HEK293T (cell line): Measurements from ENCODE around the gene SH2D5.
"Not testable (repeated sequence)": the region's sequence is repeated elsewhere in the genome, so short reads cannot be mapped to it uniquely, and the experiment has no call there.

ENCODE experiments used
- CTCF ChIA-PET: fragments of 350-600 bp; formaldehyde crosslinking; extraction: SDS; loops from one replicate; lab custom pipeline; 2021; ENCODE audit warnings: antibody characterized with exemption, inconsistent platforms; lab: Yijun Ruan, JAX
- POLR2A ChIA-PET: fragments of 350-600 bp; formaldehyde crosslinking; extraction: SDS; loops from one replicate; lab custom pipeline; 2020; ENCODE audit warnings: antibody characterized with exemption, inconsistent platforms; lab: Yijun Ruan, JAX
- DNase-seq: peaks from one replicate; pipeline ENCODE4 v3.0.0; 2012; ENCODE audit warnings: mixed read lengths; ENCODE audit errors: extremely low spot score
- ARNT ChIP-seq: fragments of 450-650 bp; IDR thresholded peaks from 2 replicates; pipeline ENCODE4 v1.6.1; 2017; ENCODE audit warnings: mild to moderate bottlenecking
- BHLHE40 ChIP-seq: fragments of 450-650 bp; IDR thresholded peaks from 2 replicates; pipeline ENCODE4 v1.6.1; 2016; ENCODE audit warnings: mild to moderate bottlenecking, moderate library complexity, borderline replicate concordance
- CTBP1 ChIP-seq: fragments of 450-650 bp; IDR thresholded peaks from 2 replicates; pipeline ENCODE4 v1.6.1; 2016; ENCODE audit warnings: borderline replicate concordance
- ELF4 ChIP-seq: fragments of 450-650 bp; IDR thresholded peaks from 2 replicates; pipeline ENCODE4 v1.6.1; 2017; ENCODE audit warnings: antibody characterized with exemption
- FOXA1 ChIP-seq: fragments of 450-650 bp; IDR thresholded peaks from 2 replicates; pipeline ENCODE4 v1.6.1; 2016; ENCODE audit warnings: mild to moderate bottlenecking
- FOXK2 ChIP-seq: fragments of 450-650 bp; IDR thresholded peaks from 2 replicates; pipeline ENCODE4 v1.6.1; 2016; ENCODE audit warnings: mild to moderate bottlenecking
- FOXM1 ChIP-seq: fragments of 450-650 bp; IDR thresholded peaks from 2 replicates; pipeline ENCODE4 v1.6.1; 2017; ENCODE audit warnings: mild to moderate bottlenecking, borderline replicate concordance
- HDGF ChIP-seq: fragments of 450-650 bp; IDR thresholded peaks from 2 replicates; pipeline ENCODE4 v1.6.1; 2017; ENCODE audit warnings: antibody characterized with exemption, borderline replicate concordance
- L3MBTL2 ChIP-seq: fragments of 450-650 bp; conservative IDR thresholded peaks from 2 replicates; pipeline ENCODE4 v1.6.1; 2016; ENCODE audit warnings: mild to moderate bottlenecking
- LEF1 ChIP-seq: fragments of 450-650 bp; IDR thresholded peaks from 2 replicates; pipeline ENCODE4 v1.6.1; 2017; ENCODE audit warnings: mild to moderate bottlenecking, borderline replicate concordance
- NFRKB ChIP-seq: fragments of 450-650 bp; IDR thresholded peaks from 2 replicates; pipeline ENCODE4 v1.6.1; 2016; ENCODE audit warnings: mild to moderate bottlenecking, moderate library complexity
- SP1 ChIP-seq: fragments of 450-650 bp; IDR thresholded peaks from 2 replicates; pipeline ENCODE4 v1.6.1; 2017
- SUZ12 ChIP-seq: fragments of 450-650 bp; IDR thresholded peaks from 2 replicates; pipeline ENCODE4 v1.6.1; 2016; ENCODE audit warnings: mild to moderate bottlenecking
- TARDBP ChIP-seq: fragments of 450-650 bp; IDR thresholded peaks from 2 replicates; pipeline ENCODE4 v1.6.1; 2016
- ZNF384 ChIP-seq: fragments of 450-650 bp; IDR thresholded peaks from 2 replicates; pipeline ENCODE4 v1.6.1; 2016
- TF ChIP-seq, protein P1 (sequence below): fragments of 450-650 bp; IDR thresholded peaks from 2 replicates; pipeline ENCODE4 v1.6.1; 2016

SH2D5 gene

DNA sequence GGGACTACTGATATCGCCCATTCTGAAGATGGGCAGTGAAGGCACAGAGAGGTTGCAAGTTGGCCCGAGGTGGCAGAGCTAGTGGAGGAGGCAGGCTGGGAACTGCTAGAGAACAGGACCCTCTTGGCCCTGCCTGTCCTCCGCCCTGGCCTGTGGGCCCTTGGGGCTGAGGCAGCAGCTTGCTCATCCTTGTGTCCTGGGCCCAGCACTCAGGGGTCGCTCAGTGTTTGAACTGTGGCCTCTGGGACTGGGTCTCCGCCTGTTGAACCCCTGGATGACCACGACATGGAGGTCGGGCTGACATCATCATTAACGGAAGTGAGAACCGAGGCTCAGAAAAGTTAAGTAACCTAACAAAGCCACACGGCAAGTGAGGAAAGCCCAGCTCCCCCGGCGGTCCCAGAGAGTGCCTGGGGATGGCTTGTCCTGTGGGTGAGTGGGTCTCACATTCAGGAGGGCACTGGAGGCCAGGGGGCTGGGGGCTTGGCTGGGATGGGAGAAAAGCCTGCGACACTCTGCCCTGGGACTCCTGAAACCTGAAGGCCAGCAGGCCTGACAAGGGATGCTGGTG lies 48.4 kb downstream of the SH2D5 start:
- ChIA-PET POLR2A (interaction anchor here (1.2 kb wide), 1 partner anchor 23 kb away, joined by 5 read pairs; the partner anchor contains the start of gene DDOST), CTCF (interaction anchor here (1.9 kb wide), 1 partner anchor 13 kb away, joined by 8 read pairs; no protein-coding TSS in a partner anchor)
- no peak for TF ChIP-seq TARDBP
- TF ChIP-seq ZNF384: no peak
- no peak for TF ChIP-seq HDGF
- TF ChIP-seq L3MBTL2: no peak
- TF ChIP-seq SP1: no peak
- TF ChIP-seq FOXA1: no peak
- no peak for TF ChIP-seq ELF4
- TF ChIP-seq ARNT: no peak
- no peak for TF ChIP-seq BHLHE40
- TF ChIP-seq, protein P1, sequence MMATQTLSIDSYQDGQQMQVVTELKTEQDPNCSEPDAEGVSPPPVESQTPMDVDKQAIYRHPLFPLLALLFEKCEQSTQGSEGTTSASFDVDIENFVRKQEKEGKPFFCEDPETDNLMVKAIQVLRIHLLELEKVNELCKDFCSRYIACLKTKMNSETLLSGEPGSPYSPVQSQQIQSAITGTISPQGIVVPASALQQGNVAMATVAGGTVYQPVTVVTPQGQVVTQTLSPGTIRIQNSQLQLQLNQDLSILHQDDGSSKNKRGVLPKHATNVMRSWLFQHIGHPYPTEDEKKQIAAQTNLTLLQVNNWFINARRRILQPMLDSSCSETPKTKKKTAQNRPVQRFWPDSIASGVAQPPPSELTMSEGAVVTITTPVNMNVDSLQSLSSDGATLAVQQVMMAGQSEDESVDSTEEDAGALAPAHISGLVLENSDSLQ: no peak
- no peak for TF ChIP-seq SUZ12
- DNase-seq: no peak

DNA sequence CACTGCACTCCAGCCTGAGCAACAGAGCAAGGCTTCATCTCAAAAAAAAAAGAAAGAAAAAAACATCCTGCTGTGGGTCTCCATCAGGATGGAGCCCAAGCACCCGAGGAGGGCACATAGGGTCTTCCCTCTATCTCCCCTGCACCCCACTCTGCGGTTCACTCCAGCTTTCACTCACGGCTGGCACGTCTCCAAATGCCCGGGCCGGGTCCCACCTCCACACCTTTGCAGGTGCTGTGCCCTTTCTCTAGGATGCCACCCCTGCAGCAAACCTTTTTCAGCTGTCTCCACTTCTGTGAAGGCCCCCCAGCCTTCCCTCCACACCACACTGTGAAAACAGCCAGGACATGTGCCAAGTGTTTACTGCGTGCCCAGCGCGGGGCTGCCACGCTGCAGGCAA lies 48.9 kb downstream of the SH2D5 start:
- TF ChIP-seq SUZ12: no peak
- TF ChIP-seq TARDBP: no peak
- no peak for TF ChIP-seq SP1
- TF ChIP-seq ELF4: no peak
- no peak for TF ChIP-seq FOXK2
- TF ChIP-seq ARNT: no peak
- no peak for TF ChIP-seq FOXM1
- ChIA-PET CTCF (interaction anchor here (1.9 kb wide), 1 partner anchor 13 kb away, joined by 8 read pairs; no protein-coding TSS in a partner anchor), POLR2A (interaction anchor here (1.2 kb wide), 2 partner anchors 22 kb away, joined by 5 read pairs; partner anchors contain the start of gene DDOST)
- DNase-seq: no peak

- no peak for TF ChIP-seq ARNT
- no peak for TF ChIP-seq CTBP1
- no peak for TF ChIP-seq SUZ12
- TF ChIP-seq FOXA1: no peak
- TF ChIP-seq BHLHE40: no peak
- TF ChIP-seq L3MBTL2: no peak
- DNase-seq: no peak
- ChIA-PET CTCF (no interaction called here), POLR2A (interaction anchor here (1.2 kb wide), 1 partner anchor 21 kb away, joined by 5 read pairs; the partner anchor contains the start of gene DDOST)
Measured at GRCh38 chr1:20682571-20683236, 49.8 kb downstream of the SH2D5 start.

GRCh38 chr1:20681999-20682398 lies 50.5 kb downstream of the SH2D5 start:
- DNase-seq: no peak
- TF ChIP-seq FOXA1 (no peak), HDGF (no peak), BHLHE40 (no peak), SP1 (no peak), SUZ12 (no peak), FOXK2 (no peak), ARNT (no peak), FOXM1 (no peak), TARDBP (no peak), NFRKB (no peak), LEF1 (no peak), ZNF384 (no peak), CTBP1 (no peak), ELF4 (no peak), L3MBTL2 (no peak)
- TF ChIP-seq, protein P1: no peak
- ChIA-PET POLR2A (no interaction called here), CTCF (no interaction called here)

DNA sequence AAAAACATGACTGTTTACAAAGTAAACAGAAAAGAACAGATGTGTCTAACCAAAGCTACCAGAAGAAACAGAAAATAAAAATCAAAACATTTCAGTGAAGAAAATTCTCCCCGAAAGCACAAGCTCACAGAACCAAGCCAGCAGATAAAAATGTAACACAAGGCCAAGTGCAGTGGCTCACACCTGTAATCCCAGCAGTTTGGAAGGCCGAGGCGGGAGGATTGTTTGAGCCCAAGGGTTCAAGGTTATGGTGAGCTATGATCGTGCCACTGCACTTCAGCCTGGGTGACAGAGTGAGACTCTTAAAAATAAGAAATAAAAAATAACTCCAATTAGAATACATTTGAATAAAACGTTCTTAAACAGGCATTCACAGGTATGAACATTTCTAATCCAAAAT lies 52.2 kb downstream of the SH2D5 start:
- TF ChIP-seq ZNF384 (no peak), ARNT (no peak), BHLHE40 (no peak), CTBP1 (no peak), SUZ12 (no peak), NFRKB (no peak), SP1 (no peak), ELF4 (no peak), LEF1 (no peak), FOXM1 (no peak), L3MBTL2 (no peak), TARDBP (no peak), FOXA1 (no peak), HDGF (no peak), FOXK2 (no peak)
- TF ChIP-seq, protein P1: no peak
- ChIA-PET CTCF (no interaction called here), POLR2A (interaction anchor here (0.6 kb wide), 1 partner anchor 26 kb away, joined by 3 read pairs; no protein-coding TSS in a partner anchor)
- no peak for DNase-seq

DNA sequence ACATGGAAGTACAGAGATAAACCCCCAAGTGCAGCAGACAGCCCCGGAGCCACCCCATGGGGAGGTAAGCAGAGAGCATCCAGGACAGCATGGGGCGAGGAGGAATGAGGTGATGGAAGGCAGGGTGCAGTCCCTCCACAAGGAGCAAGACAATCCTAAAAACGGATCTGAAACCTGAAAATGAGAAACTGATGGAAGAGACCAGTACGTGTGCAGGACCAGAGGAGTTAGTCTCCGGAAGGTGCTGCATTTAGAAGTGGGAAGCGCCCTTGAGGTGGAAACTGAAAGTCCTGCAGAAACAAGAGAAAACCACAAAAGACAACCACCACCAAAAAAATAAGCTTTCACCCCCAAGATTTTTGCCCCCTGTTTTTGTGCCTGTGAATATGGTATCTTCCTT lies 53.9 kb downstream of the SH2D5 start:
- no peak for TF ChIP-seq ZNF384
- TF ChIP-seq ELF4: no peak
- TF ChIP-seq ARNT: no peak
- TF ChIP-seq NFRKB: no peak
- TF ChIP-seq CTBP1: no peak
- TF ChIP-seq BHLHE40: no peak
- no peak for TF ChIP-seq SUZ12
- TF ChIP-seq L3MBTL2: no peak
- POLR2A ChIA-PET: interaction anchor here (1.3 kb wide), 1 partner anchor 17 kb away, joined by 6 read pairs; the partner anchor contains the start of gene DDOST
- CTCF ChIA-PET: no interaction called here
- DNase-seq: no peak

GRCh38 chr1:20673626-20674025 lies 58.9 kb downstream of the SH2D5 start:
- POLR2A ChIA-PET: interaction anchor here (1.1 to 1.4 kb wide), 2 partner anchors 12 to 13 kb away, joined by 3 to 7 read pairs; partner anchors contain the start of gene DDOST
- CTCF ChIA-PET: not testable (repeated sequence)

More at GRCh38 chr1:20673626-20674025, 58.9 kb downstream of the SH2D5 start:
- not testable (repeated sequence) for DNase-seq
